ENCODE results near the gene NUDT16. TPM values are rescaled to one million over a fixed set of nuclear protein-coding genes. Genes with fewer than 3 reads are reported as not detected.

Gene NUDT16
- total RNA-seq, 1 donor from 2014 or later: 8.9 TPM

- Histone ChIP-seq H3K4me1 (ENCODE audit: control insufficient read depth in 3 of 3, insufficient read depth in 3 of 3, low read length in 3 of 3) (no peaks in the 10 kb centered on the region), H3K9me3 (ENCODE audit: control insufficient read depth in 3 of 3, low read length in 3 of 3) (no peaks in the 10 kb centered on the region), H3K4me3 (ENCODE audit: low read length in 3 of 3) (no peak overlapping the region), H3K9ac (ENCODE audit: low read depth in 1 of 3, low read length in 3 of 3) (no peak overlapping the region), H3K27me3 (ENCODE audit: control insufficient read depth in 3 of 3, insufficient read depth in 3 of 3, low read length in 3 of 3) (no peaks in the 10 kb centered on the region), H3K36me3 (ENCODE audit: control insufficient read depth in 3 of 3, insufficient read depth in 3 of 3, low read length in 3 of 3) (no peaks in the 10 kb centered on the region), H3K27ac (ENCODE audit: low read depth, low read length) (no peak overlapping the region)
These were observed 50.9 kb downstream of the NUDT16 start for GRCh38 chr3:131432441-131432840.

DNA sequence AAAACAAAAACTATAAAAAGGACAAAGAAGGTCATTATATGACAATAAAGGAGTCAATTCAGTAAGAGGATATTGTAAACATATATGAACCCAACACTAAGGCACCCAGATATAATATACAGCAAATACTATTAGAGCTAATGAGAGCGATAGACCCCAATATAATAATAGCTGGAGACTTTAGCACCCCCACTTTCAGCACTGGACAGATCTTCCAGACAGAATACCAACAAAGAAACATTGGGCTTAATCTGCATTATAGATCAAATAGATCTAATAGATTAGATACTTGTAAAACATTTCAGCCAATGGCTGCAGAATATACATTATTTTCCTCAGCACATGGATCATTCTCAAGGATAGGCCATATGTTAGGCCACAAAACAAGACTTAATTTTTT, 53.4 kb downstream of the NUDT16 start:
- Histone ChIP-seq H3K27me3 (ENCODE audit: control insufficient read depth in 3 of 3, insufficient read depth in 3 of 3, low read length in 3 of 3) (no peaks in the 10 kb centered on the region), H3K9me3 (ENCODE audit: control insufficient read depth in 3 of 3, low read length in 3 of 3) (no peaks in the 10 kb centered on the region), H3K4me3 (ENCODE audit: low read length in 3 of 3) (no peak overlapping the region), H3K4me1 (ENCODE audit: control insufficient read depth in 3 of 3, insufficient read depth in 3 of 3, low read length in 3 of 3) (no peaks in the 10 kb centered on the region), H3K27ac (ENCODE audit: low read depth, low read length) (no peak overlapping the region), H3K9ac (ENCODE audit: low read depth in 1 of 3, low read length in 3 of 3) (no peak overlapping the region), H3K36me3 (ENCODE audit: control insufficient read depth in 3 of 3, insufficient read depth in 3 of 3, low read length in 3 of 3) (no peaks in the 10 kb centered on the region)

Other genes with a start within 250 kb of the NUDT16 start
- 61.6 TPM for gene MRPL3, start 121.2 kb downstream of the NUDT16 start, total RNA-seq

Measured in skeletal muscle tissue (tissue), 4 donors.